Measurements from ENCODE around the gene TAS2R1.

Gene TAS2R1

GRCh38 chr5:9625731-9626130, 4.4 kb downstream of the TAS2R1 start:
- H4K20me1 ChIP-seq (ENCODE audit: insufficient read depth, low read length, poor library complexity, severe bottlenecking), result no peaks in the 10 kb centered on the region
- H2AFZ ChIP-seq (ENCODE audit: low read length), result no peak overlapping the region
- H3K79me2 ChIP-seq (ENCODE audit: insufficient read depth, low read length), result no peaks in the 10 kb centered on the region
- no peaks in the 10 kb centered on the region for H3K27me3 ChIP-seq (ENCODE audit: insufficient read depth, low read length, poor library complexity, severe bottlenecking)
- H3K36me3 ChIP-seq (ENCODE audit: insufficient read depth, low read length), result no peaks in the 10 kb centered on the region
- H3F3A ChIP-seq (ENCODE audit: low read depth), result no peaks in the 10 kb centered on the region
- TF ChIP-seq, protein P1, sequence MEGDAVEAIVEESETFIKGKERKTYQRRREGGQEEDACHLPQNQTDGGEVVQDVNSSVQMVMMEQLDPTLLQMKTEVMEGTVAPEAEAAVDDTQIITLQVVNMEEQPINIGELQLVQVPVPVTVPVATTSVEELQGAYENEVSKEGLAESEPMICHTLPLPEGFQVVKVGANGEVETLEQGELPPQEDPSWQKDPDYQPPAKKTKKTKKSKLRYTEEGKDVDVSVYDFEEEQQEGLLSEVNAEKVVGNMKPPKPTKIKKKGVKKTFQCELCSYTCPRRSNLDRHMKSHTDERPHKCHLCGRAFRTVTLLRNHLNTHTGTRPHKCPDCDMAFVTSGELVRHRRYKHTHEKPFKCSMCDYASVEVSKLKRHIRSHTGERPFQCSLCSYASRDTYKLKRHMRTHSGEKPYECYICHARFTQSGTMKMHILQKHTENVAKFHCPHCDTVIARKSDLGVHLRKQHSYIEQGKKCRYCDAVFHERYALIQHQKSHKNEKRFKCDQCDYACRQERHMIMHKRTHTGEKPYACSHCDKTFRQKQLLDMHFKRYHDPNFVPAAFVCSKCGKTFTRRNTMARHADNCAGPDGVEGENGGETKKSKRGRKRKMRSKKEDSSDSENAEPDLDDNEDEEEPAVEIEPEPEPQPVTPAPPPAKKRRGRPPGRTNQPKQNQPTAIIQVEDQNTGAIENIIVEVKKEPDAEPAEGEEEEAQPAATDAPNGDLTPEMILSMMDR (conservative IDR thresholded peaks at IDR 0.05; ENCODE audit: low read length), result no peak
- no peak for TF ChIP-seq EZH2phosphoT487 (IDR thresholded peaks at IDR 0.05; ENCODE audit: borderline replicate concordance)
- no peaks in the 10 kb centered on the region for H3K9me3 ChIP-seq (ENCODE audit: insufficient read depth, low read depth, low read length)
- no peak overlapping the region for H3K9ac ChIP-seq (ENCODE audit: low read depth, low read length, poor library complexity, severe bottlenecking)
- H3K4me1 ChIP-seq (ENCODE audit: insufficient read depth, low read length, poor library complexity, severe bottlenecking), result no peaks in the 10 kb centered on the region
- no peaks in the 10 kb centered on the region for H3K9me2 ChIP-seq (replicated peaks; ENCODE audit: low read depth, low read length)
- no peak overlapping the region for H3K4me3 ChIP-seq (ENCODE audit: low read length, poor library complexity, severe bottlenecking)
- no peak overlapping the region for H3K4me2 ChIP-seq (ENCODE audit: low read depth, low read length, poor library complexity, severe bottlenecking)

DNA sequence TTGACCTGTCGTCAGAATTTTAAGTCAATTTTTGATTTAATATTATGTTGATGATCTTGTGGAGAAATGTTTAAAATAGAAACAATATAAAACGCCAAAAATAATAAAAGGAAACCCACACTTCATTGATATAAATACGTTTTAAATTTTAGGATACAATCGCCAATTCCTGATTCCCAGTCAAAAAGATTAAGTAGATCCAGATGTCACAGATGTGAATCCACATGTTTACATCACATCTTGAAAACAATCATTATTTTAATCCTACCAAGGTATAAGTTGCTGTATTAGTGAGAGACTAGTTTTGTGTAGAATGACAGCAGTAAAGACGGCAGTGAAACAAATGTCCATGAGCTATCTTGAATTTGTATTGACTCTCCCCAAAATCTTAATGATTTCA, 4.9 kb downstream of the TAS2R1 start:
- Histone ChIP-seq H3K27me3 (ENCODE audit: insufficient read depth, low read length, poor library complexity, severe bottlenecking) (no peaks in the 10 kb centered on the region), H3K9ac (ENCODE audit: low read depth, low read length, poor library complexity, severe bottlenecking) (no peak overlapping the region), H3K9me2 (replicated peaks; ENCODE audit: low read depth, low read length) (no peaks in the 10 kb centered on the region), H3K79me2 (ENCODE audit: insufficient read depth, low read length) (no peaks in the 10 kb centered on the region), H3K4me3 (ENCODE audit: low read length, poor library complexity, severe bottlenecking) (no peak overlapping the region), H3K4me2 (ENCODE audit: low read depth, low read length, poor library complexity, severe bottlenecking) (no peak overlapping the region), H3K4me1 (ENCODE audit: insufficient read depth, low read length, poor library complexity, severe bottlenecking) (no peaks in the 10 kb centered on the region), H3K9me3 (ENCODE audit: insufficient read depth, low read depth, low read length) (no peaks in the 10 kb centered on the region), H2AFZ (ENCODE audit: low read length) (no peak overlapping the region), H4K20me1 (ENCODE audit: insufficient read depth, low read length, poor library complexity, severe bottlenecking) (no peaks in the 10 kb centered on the region), H3F3A (ENCODE audit: low read depth) (no peaks in the 10 kb centered on the region), H3K36me3 (ENCODE audit: insufficient read depth, low read length) (no peaks in the 10 kb centered on the region)
- TF ChIP-seq, protein P1 (conservative IDR thresholded peaks at IDR 0.05; ENCODE audit: low read length), result no peak
- TF ChIP-seq EZH2phosphoT487 (IDR thresholded peaks at IDR 0.05; ENCODE audit: borderline replicate concordance), result no peak

DNA sequence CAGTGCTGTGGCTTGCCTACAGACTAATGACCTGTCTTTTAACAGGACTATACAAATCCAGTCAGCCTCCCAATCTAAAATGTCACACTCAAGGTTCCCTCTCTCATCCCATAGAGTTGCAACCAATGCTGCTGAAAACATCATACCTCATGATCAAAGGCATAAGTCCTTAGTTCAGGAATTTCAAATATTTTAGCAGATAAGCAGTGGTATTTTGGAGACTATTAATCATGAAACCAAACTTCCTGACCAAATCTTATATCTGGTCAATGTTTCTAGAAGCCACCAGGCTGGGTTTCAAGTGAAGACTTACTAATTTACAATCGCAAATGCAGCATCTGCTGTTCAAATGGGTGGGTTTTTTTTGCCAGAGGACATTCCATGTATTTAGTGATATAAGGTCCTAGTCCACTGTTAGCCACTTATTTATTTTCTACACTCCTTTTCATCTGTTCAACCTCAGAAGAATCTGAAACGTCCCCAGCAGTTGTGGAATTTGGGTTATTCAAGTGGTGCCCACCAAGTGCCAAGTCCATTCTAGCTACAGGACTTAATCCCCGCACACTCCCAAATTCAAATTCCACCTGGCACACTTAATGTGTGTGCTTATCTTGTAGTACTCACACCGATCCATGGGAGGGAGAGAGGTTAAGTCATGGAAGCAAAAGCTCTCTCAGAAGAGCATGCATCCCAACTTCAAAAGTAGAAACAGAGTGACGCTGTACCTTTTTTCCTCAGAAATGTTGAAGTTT, 5.8 kb downstream of the TAS2R1 start:
- Histone ChIP-seq H3K79me2 (ENCODE audit: insufficient read depth, low read length) (no peaks in the 10 kb centered on the region), H4K20me1 (ENCODE audit: insufficient read depth, low read length, poor library complexity, severe bottlenecking) (no peaks in the 10 kb centered on the region), H3F3A (ENCODE audit: low read depth) (no peaks in the 10 kb centered on the region), H3K36me3 (ENCODE audit: insufficient read depth, low read length) (no peaks in the 10 kb centered on the region), H3K9me2 (replicated peaks; ENCODE audit: low read depth, low read length) (no peaks in the 10 kb centered on the region), H3K4me2 (ENCODE audit: low read depth, low read length, poor library complexity, severe bottlenecking) (no peak overlapping the region), H3K9ac (ENCODE audit: low read depth, low read length, poor library complexity, severe bottlenecking) (no peak overlapping the region), H2AFZ (ENCODE audit: low read length) (no peak overlapping the region), H3K9me3 (ENCODE audit: insufficient read depth, low read depth, low read length) (no peaks in the 10 kb centered on the region), H3K27me3 (ENCODE audit: insufficient read depth, low read length, poor library complexity, severe bottlenecking) (no peaks in the 10 kb centered on the region), H3K4me3 (ENCODE audit: low read length, poor library complexity, severe bottlenecking) (no peak overlapping the region), H3K4me1 (ENCODE audit: insufficient read depth, low read length, poor library complexity, severe bottlenecking) (no peaks in the 10 kb centered on the region)
- TF ChIP-seq EZH2phosphoT487 (IDR thresholded peaks at IDR 0.05; ENCODE audit: borderline replicate concordance), result no peak
- TF ChIP-seq, protein P1 (conservative IDR thresholded peaks at IDR 0.05; ENCODE audit: low read length), result no peak

All from Loucy (cell line).